ENCODE measurements around the gene PPP1R14C.

DNA sequence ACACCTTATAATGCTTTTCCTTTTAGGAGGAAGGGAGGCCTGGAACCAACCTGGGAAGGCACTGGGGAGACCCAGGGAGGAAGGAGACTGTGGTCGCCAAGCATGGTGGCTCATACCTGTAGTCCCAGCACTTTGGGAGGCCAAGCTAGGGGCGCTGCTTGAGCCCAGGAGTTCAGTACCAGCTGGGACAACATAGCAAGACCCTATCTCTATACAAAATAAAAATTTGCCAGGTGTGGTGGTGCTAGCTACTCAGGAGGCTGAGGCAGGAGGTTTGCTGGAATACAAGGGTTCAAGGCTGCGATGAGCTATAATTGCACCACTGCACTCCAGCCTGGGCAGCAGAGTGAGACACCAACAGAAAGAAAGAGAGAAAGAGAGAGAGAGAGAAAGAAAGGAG is 36.2 kb downstream of the PPP1R14C start:
- TF ChIP-seq POLR2A (IDR thresholded peaks at IDR 0.05), result no peak
- no peak for TF ChIP-seq CTCF (IDR thresholded peaks at IDR 0.05 in 8 of 11, conservative IDR thresholded peaks at IDR 0.05 in 3 of 11)
